ENCODE results near the gene OPRM1.

DNA sequence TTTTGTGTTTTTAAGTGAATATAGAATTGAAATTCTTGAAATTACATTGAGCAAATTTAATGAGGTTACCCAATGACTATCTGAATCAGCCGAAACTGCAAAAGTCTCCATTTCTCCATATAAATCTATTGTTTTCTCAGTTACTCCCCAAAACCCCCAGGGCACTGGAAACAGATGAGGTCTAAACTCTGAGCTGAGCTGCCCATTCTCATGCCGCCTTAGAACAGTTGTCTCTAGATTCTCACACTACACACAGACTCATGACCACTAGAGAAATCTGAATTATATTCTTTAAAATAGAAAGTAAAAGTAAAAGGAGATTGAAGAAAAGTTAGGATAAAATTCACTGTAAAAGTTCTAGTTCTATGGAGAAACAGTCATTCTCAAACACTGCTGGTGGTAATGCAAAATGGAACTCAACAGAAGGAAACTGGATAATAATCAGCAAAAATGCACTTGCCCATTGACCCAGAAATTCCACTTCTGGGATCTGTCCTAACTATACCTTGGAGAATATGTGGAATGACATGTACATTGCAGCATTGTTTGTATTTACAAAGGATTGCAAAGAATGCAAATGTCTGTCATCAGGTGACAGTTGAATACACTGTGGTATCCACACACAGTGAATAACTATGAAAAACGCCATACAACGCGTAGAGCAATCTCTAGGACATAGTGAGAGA lies 192.0 kb downstream of the OPRM1 start:
- TF ChIP-seq, protein P1, sequence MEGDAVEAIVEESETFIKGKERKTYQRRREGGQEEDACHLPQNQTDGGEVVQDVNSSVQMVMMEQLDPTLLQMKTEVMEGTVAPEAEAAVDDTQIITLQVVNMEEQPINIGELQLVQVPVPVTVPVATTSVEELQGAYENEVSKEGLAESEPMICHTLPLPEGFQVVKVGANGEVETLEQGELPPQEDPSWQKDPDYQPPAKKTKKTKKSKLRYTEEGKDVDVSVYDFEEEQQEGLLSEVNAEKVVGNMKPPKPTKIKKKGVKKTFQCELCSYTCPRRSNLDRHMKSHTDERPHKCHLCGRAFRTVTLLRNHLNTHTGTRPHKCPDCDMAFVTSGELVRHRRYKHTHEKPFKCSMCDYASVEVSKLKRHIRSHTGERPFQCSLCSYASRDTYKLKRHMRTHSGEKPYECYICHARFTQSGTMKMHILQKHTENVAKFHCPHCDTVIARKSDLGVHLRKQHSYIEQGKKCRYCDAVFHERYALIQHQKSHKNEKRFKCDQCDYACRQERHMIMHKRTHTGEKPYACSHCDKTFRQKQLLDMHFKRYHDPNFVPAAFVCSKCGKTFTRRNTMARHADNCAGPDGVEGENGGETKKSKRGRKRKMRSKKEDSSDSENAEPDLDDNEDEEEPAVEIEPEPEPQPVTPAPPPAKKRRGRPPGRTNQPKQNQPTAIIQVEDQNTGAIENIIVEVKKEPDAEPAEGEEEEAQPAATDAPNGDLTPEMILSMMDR (IDR thresholded peaks at IDR 0.05), result no peak
- TF ChIP-seq EZH2 (IDR thresholded peaks at IDR 0.05; ENCODE audit: borderline replicate concordance, insufficient read depth, low read depth, low read length, poor library complexity, severe bottlenecking), result no peak
